ENCODE data around the gene WDR53.
"Not testable (repeated sequence)": the region's sequence is repeated elsewhere in the genome, so short reads cannot be mapped to it uniquely, and the experiment has no call there.

Gene WDR53

DNA sequence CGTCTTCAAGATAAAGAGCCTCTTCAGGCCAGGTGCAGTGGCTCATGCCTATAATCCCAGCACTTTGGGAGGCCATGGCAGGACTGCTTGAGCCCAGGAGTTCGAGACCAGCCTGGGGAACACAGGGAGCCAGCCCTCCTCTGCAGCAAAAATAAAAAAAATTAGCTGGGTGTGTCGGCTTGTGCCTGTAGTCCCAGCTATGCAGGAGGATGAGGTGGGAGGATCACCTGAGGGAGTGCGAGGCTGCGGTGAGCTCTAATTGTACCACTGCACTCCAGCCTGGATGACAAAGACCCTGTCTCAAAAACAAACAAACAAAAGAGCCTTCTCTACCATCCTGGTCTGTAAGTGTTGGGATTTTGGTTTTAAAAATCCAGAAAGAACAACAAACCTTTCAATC, 11.1 kb downstream of the WDR53 start:
- DNase-seq = no peak

DNA sequence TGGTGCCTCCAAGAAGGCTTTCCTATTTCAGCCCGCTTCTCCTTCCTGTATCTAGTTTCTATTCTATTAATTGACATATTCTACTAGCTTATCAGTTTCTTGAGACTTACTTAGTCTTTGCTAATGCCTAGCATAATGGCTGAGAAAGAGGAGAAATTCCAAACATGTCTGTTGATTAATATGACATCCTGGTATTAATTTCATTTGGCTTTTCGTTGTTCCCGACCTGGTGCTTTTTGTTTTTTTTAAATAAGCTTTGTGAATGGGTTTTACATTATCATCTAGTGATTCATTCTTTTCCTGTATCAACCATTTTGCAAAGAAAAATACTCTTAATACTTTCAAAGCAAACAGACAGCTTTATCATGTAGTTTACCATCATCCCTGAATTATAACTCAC, 13.1 kb downstream of the WDR53 start:
- no peak for DNase-seq

DNA sequence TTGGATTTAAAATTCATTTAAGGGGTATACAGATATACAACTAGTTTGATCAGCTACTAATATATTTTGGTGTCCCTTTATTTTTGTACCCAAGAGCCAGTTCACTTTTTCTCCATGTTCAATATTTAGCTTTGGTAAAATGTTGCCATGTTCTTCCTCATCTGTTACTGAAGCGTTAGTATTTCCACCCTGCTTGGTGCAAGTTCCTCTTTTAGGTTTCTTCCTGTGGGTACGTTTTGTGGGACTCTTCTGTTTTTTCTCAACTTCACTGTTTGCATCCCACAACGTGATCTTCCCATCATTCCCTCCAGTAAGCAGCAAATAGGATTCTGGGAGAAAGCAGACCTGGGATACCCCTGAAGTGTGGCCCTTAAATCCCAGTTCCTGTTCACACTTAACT, 14.1 kb downstream of the WDR53 start:
- DNase-seq = peak; percentile 67

- no peak for DNase-seq
These were observed 14.8 kb downstream of the WDR53 start for GRCh38 chr3:196553551-196553950.

GRCh38 chr3:196552253-196552652, 16.1 kb downstream of the WDR53 start:
- DNase-seq = no peak

DNA sequence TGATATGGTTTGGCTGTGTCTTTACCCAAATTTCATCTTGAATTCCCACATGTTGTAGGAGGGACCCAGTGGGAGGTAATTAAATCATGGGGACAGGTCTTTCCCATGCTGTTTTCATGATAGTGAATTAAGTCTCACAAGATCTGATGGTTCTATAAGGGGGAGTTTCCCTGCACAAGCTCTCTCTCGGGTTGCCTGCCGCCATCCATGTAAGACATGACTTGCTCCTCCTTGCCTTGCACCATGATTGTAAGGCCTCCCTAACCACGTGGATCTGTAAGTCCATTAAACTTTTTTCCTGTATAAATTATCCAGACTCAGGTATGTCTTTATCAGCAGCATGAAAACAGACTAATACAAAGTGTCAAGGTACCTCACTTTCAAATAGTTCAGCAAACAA, 18.2 kb downstream of the WDR53 start:
- not testable (repeated sequence) for DNase-seq

- not testable (repeated sequence) for DNase-seq
These were observed 19.0 kb downstream of the WDR53 start for GRCh38 chr3:196549312-196549711.

DNA sequence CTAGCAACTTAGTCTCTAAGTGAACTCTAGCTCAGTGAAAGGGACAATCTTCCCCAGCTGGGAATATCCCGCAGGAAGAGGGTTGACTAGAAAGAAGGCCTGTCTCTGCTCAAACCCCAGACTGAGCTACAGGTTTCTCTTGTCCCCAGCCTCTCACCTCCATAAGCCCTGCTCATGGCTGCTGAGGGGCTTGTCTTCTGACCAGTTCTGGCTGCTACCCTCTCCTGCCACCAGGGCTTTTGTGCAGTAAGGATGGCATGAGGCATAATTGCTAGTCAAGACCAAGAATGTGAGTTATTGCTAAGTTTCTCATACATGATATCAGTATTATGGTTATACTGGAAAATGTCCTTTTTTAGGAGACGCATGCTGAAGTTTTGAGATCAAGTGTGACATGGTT, 21.3 kb downstream of the WDR53 start:
- DNase-seq = no peak

DNA sequence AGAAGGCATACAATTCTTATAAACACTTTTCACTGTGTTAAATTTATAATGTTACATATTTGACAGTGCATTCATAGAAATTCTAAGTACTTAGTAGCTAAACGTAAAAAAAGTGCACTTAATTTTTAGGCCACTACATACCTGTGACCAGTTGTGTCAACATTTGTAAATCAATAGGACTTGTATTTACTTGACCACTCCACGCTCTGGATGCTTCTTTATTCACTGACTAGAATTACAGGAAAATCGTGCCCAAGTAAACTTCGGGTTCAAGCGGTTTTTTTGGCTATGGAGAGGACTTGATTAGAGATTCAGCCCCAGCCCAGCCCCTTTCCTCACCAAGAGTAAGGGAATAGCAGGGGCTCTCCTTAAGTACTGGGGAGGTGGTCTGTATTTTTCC, 21.8 kb downstream of the WDR53 start:
- no peak for DNase-seq

DNA sequence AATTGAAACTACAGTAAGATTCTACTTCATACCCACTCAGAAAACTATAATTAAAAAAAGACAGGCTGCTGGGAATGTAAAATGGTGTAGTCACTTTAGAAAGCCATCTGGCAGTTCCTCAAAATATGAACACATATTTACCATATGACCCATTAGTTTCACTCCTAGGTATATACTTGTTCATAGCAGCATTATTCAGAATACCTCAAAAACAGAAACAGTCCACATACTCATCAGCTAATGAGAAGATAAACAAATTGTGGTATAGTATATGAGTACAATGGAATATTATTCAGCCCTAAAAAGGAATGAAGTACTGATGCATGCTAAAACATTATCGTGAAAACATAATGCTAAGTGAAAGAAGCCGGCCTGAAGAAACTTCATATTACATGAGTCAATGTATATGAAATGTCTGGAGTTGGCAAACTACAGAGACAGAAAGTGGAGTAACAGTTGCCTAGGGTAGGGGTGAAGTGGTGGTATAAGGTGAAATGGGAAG, 23.8 kb downstream of the WDR53 start:
- no peak for DNase-seq

DNA sequence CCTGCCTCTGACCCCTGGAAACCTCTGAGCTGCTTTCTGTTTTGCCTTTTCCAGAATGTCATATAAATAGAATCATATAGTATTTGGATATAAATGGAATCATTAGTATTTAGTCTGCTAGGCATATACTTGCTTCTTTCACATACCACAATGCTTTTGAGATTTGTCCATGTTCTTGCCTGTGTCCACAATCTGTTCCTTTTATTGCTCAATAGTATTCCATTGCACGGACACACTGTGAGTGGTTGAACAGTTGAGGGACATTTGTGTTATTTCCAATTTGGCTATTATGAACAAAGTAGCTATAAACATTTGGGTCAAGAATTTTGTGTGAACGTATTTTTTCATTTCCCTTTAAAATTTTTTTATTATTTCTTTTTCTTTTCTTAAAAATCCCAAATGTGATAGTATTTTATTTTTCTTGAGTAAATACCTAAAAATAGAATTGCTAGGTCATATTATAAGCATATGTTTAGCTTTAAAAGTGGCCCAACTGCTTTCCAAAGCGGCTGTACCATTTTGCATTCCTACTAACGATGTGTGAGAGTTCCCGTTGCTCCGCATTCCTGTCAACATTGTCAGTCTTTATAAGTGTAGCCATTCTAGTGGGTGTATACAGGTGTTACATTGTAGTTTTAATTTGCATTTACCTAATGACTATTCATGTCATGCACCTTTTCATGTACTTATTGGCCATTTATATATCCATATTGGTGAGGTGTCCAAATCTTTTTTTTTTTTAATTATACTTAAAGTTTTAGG, 26.5 kb downstream of the WDR53 start:
- no peak for DNase-seq

- DNase-seq = peak; percentile 34
These were observed 30.9 kb downstream of the WDR53 start for GRCh38 chr3:196537319-196537984.

- no peak for DNase-seq
These were observed 35.1 kb downstream of the WDR53 start for GRCh38 chr3:196533260-196533681.

DNA sequence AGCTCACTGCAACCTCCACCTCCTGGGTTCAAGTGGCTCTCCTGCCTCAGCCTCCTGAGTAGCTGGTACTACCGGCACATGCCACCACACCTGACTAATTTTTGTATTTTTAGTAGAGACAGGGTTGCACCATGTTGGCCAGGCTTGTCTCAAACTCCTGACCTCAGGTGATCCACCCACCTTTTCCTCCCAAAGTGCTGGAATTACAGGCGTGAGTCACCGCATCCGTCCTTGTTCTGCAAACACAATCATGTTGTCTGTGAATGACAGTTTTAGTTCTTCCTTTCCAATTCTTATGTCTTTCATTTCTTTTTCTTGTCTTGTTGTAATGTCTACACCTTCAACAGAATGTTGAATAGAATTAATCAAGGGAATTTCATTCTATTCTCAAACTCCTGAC, 36.9 kb downstream of the WDR53 start:
- DNase-seq = no peak

DNA sequence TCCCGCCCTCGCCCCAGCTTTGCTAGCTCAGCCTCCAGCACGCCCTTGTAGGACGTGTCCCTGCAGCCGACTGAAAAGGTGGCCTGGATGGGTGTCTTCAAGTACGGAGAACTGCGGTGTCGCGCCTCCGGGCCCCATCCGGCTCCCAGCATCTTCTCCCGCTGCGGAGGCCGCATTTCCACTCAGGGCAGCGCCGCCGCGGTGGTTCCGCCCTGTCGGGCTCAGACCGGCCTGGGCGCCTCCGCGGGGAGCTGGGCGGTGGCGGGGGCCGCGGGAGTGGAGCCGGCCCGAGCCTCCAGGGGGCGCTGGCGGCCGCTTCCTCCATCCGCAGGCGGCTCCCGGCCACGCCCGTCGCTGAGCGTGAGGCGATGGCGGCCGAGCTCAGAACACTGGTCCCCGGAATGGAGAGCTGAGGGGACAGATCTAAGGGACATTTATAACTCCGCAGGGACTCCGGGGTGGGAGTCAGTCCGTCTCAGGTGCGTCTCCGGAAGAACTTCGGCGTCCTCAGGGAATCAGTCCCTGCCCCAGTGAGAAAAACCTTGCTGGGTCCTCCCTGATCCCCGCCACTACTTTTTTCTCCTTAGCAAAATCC, 39.6 kb downstream of the WDR53 start:
- peak; percentile 64 for DNase-seq

DNA sequence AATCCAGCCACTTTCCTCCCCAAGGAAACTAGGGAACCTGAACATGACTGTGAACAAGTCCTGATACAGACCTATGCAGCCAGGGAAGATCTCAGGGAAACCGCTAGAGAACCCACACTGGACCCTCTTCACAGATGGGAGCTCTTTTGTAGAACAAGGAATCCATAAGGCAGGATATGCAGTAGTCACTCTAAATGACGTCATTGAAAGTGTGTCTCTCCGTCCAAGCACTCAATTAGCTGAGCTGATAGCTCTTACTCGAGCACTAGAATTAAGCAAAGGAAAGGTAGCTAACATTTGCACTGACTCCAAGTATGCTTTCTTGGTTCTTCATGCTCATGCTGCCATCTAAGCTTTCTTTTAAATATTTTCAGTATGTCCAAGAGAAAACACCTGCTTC, 43.2 kb downstream of the WDR53 start:
- DNase-seq = no peak

DNA sequence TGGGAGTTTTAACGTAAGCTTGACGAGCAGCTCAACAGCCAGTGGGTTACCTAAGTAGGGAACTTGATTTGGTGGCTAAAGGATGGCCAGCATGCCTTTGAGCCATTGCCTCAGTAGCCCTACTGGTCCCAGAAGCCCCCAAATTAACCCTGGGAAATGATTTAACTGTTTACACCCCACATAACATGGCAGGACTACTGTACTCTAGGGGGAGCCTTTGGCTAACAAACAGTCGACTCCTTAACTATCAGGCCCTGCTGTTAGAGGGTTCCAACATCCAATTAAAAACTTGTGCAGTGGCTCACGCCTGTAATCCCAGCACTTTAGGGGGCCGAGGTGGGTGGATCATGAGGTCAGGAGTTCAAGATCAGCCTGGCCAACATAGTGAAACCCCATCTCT, 43.8 kb downstream of the WDR53 start:
- DNase-seq = peak; percentile 5

DNA sequence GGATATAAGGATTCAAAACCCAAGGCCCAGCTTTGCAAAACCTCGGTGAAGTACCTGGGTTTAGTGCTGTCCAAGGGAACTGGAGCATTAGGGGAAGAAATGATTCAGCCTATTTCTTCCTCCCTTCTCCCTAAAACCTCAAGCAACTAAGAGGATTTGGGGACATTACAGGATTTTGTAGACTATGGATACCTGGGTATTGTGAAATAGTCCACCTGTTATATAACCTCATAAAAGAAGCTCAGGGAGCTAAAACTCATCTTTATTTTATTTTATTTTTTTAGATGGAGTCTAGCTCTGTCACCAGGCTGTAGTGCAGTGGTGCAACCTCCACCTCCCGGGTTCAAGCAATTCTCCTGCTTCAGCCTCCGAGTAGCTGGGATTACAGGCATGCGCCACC, 44.5 kb downstream of the WDR53 start:
- no peak for DNase-seq

DNA sequence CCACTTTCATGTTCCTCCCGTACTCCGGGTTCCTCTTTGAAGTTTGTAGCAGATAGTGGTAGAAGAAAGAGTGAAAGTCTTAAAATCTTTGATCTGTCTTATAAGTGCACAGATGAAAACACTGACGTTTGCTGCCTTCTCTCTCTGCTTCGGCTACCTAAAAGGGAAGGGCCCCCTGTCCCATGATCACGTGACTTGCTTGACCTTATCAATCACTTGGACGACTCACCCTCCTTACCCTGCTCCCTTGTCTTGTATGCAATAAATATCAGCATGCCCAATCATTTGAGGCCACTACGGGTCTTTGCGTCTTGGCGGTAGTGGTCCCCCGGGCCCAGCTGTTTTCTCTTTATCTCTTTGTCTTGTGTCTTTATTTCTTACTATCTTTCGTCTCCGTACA, 47.1 kb downstream of the WDR53 start:
- DNase-seq = not testable (repeated sequence)

DNA sequence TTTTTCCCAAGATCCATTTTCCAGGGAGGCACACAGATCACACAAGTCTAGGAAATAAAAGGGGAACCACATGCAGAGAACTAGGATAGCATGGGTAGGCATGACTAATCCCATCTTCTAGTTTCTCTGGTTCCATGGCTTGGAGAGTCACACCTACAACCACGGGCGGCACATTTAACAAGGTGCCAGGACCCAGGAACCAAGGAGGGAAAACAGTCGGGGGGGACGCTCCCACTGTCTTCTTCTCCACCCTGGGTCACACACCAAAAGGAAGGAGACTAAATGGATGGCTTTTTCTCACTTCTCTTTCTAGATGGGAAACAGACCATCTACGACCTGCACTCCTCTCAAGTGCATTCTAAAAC, 48.7 kb downstream of the WDR53 start:
- peak; percentile 27 for DNase-seq

GRCh38 chr3:196518966-196519717, 49.2 kb downstream of the WDR53 start:
- peak; percentile 89 for DNase-seq

DNA sequence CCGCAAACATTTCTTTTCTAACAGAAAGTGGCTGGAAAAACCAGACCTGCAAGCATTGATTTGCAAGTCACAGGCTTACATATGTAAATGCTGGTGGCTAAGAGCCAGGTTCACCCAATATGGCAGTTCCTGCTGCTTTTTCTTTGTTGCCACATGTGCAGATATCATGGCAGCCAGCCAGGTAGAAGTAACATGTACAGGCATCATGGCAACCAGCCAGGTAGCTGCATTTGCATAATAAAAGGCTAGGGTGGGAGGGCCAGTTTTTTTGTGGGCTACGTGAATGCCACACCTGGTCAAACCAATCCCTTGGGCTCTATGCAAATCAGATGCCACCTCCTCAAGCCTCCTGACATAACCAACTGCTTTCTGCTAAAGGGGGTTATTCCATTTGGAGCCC, 50.4 kb downstream of the WDR53 start:
- peak; percentile 31 for DNase-seq

GRCh38 chr3:196517162-196517800, 51.1 kb downstream of the WDR53 start:
- no peak for DNase-seq
